Right ventricle myocardium inferior (tissue), 1 donor: ENCODE measurements around the gene BCORL1. TPM values are rescaled to one million over a fixed set of nuclear protein-coding genes. Genes with fewer than 3 reads are reported as not detected.

ENCODE experiments used
- ATAC-seq: fragments of 200-7000 bp; cut with Tn5 transposase; one replicate; pipeline ENCODE4 v1.9.1; 2020; ENCODE audit warnings: mild to moderate bottlenecking, moderate library complexity
- DNase-seq: peaks from one replicate; pipeline ENCODE4 v3.0.0; 2021; ENCODE audit errors: missing footprints
- intact Hi-C: fragments of 100-400 bp; cut with DNase I; formaldehyde crosslinking; loops from one replicate; pipeline ENCODE4 v1.11.0; 2022
- total RNA-seq: library from RNA; stranded (reverse); fragmentation: NEBNext Ultra II Directional; extraction: Animal tissue kit (Norgen Biotek cat#: 25700); gene quantifications from one replicate; pipeline ENCODE4 v1.2.1, GENCODE V29; 2021
- donor health status: DM: no; HTN: yes; CAD: no; lungs with severe emphysema.

The BCORL1 gene
- total RNA-seq, 1 donor from 2014 or later, result 11.3 TPM

- intact Hi-C loops, result no loop called here
- no peak for DNase-seq
- ATAC-seq, result no peak
Observed at GRCh38 chrX:130106071-130106470, 123.6 kb downstream of the BCORL1 start.

Other genes with a start within 250 kb of the BCORL1 start
- 0.68 TPM for gene XPNPEP2, start 243.7 kb upstream of the BCORL1 start, total RNA-seq
- 2.5 TPM for gene SASH3, start 202.7 kb upstream of the BCORL1 start, total RNA-seq
- gene ZDHHC9, start 138.7 kb upstream of the BCORL1 start, total RNA-seq, result 17.9 TPM
- gene UTP14A, start 76.5 kb upstream of the BCORL1 start, total RNA-seq, result 6.9 TPM
- 2.8 TPM for gene ELF4, start 127.9 kb downstream of the BCORL1 start, total RNA-seq
- gene AIFM1, start 183.2 kb downstream of the BCORL1 start, total RNA-seq, result 132 TPM
- gene RAB33A, start 189.3 kb downstream of the BCORL1 start, total RNA-seq, result 0.32 TPM